ENCODE measurements around the gene EGFL6. TPM values are rescaled to one million over a fixed set of nuclear protein-coding genes. Genes with fewer than 3 reads are reported as not detected.

The EGFL6 gene
- total RNA-seq, 1 experiment from 2014 or later = not detected

DNA sequence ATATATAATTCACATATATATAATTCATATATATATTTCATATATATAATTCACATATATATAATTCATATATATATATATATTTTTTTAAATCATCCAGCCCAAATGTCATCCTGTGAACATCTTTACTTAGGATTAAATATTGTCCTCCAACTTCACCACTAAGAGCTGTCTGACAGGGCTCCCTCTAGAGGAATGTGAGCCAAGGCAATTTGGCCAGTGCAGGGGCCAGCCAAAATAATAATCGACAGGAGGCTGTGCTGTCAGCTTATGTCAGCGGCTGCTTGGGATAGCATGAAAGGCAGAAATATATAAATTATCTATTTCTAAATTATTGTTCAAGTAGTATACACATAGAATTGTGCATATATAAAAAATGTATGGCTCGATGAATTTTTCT is 29.5 kb downstream of the EGFL6 start:
- DNase-seq (ENCODE audit: unreplicated experiment) = peak; percentile 47
- no TSS peak for BruUV-seq (replicated peaks)
- intact Hi-C loops (cut with micrococcal nuclease) = no loop called here
- Mint-ChIP-seq H3K9me3 (ENCODE audit: unreplicated experiment) (no peaks in the 10 kb centered on the region), H3K27me3 (ENCODE audit: insufficient read depth, unreplicated experiment) (peaks cover 52% of the 10 kb centered on the region), H3K4me3 (ENCODE audit: unreplicated experiment) (no peak overlapping the region), H3K4me1 (ENCODE audit: insufficient read depth, unreplicated experiment) (no peaks in the 10 kb centered on the region), H3K27ac (ENCODE audit: low read depth, unreplicated experiment) (no peak overlapping the region), H3K36me3 (ENCODE audit: insufficient read depth, unreplicated experiment) (no peaks in the 10 kb centered on the region)
- POLR2A ChIA-PET = no interaction called here
- CTCF ChIA-PET = interaction anchor here (0.8 to 1.8 kb wide), 6 partner anchors 16 to 92 kb away, joined by 3 to 5 read pairs (median 4); no protein-coding TSS in a partner anchor
- TF ChIP-seq CTCF (IDR thresholded peaks at IDR 0.05; ENCODE audit: unreplicated experiment) = peak; percentile 27

DNA sequence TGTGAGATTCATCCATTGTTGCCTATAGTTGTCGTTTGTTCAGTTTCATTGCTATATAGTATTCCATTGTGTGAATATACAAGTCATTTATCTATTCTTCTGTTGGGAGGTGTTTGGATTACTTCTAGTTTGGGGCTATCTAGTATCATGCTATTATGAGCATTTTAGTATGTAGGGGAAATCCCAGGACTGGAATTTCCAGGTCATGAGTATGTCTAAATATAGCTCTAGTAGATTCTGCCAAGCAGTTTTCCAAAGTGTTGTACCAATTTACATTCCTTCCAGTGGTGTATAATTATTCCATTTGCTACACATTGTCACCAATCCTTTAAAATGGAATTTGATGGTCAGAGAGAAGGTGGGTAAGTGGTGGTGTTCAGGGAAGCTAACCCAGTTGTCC is 30.1 kb downstream of the EGFL6 start:
- DNase-seq (ENCODE audit: unreplicated experiment) = no peak
- intact Hi-C loops (cut with micrococcal nuclease) = no loop called here
- Mint-ChIP-seq H3K36me3 (ENCODE audit: insufficient read depth, unreplicated experiment) (no peaks in the 10 kb centered on the region), H3K4me3 (ENCODE audit: unreplicated experiment) (no peak overlapping the region), H3K4me1 (ENCODE audit: insufficient read depth, unreplicated experiment) (no peaks in the 10 kb centered on the region), H3K27ac (ENCODE audit: low read depth, unreplicated experiment) (no peak overlapping the region), H3K27me3 (ENCODE audit: insufficient read depth, unreplicated experiment) (peaks cover 46% of the 10 kb centered on the region), H3K9me3 (ENCODE audit: unreplicated experiment) (no peaks in the 10 kb centered on the region)
- CTCF ChIA-PET = interaction anchor here (0.6 to 1.8 kb wide), 9 partner anchors 11 to 1737 kb away, joined by 3 to 5 read pairs (median 4); no protein-coding TSS in a partner anchor
- POLR2A ChIA-PET = no interaction called here
- TF ChIP-seq CTCF (IDR thresholded peaks at IDR 0.05; ENCODE audit: unreplicated experiment) = no peak
- BruUV-seq (replicated peaks) = no TSS peak

DNA sequence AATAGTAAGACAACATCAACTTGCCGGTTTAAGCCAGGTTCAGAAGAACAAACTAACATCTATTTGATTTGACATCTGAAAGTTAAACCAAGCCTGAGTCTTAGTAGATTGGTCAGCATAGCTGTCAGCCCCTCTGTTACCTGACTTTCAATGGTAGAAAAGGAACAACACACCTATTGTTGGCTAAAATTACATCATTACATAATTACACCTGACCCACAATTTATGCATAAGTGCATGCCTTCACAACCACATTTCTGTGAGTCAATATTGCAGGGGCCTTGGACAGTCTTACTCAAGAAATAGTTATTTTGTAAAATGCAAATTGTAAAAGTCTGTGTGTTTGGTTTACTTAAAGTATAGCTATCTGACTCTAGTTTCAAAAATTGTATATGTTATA is 36.2 kb downstream of the EGFL6 start:
- Mint-ChIP-seq H3K27ac (ENCODE audit: low read depth, unreplicated experiment) (no peak overlapping the region), H3K4me3 (ENCODE audit: unreplicated experiment) (no peak overlapping the region), H3K27me3 (ENCODE audit: insufficient read depth, unreplicated experiment) (peaks cover 71% of the 10 kb centered on the region), H3K36me3 (ENCODE audit: insufficient read depth, unreplicated experiment) (no peaks in the 10 kb centered on the region), H3K9me3 (ENCODE audit: unreplicated experiment) (no peaks in the 10 kb centered on the region), H3K4me1 (ENCODE audit: insufficient read depth, unreplicated experiment) (no peaks in the 10 kb centered on the region)
- POLR2A ChIA-PET = interaction anchor here (0.6 to 1.1 kb wide), 2 partner anchors 13 to 732 kb away, joined by 3 read pairs; no protein-coding TSS in a partner anchor
- CTCF ChIA-PET = interaction anchor here (0.6 to 2.1 kb wide), 3 partner anchors 18 to 99 kb away, joined by 3 to 5 read pairs (median 3); no protein-coding TSS in a partner anchor
- intact Hi-C loops (cut with micrococcal nuclease) = no loop called here
- BruUV-seq (replicated peaks) = no TSS peak
- DNase-seq (ENCODE audit: unreplicated experiment) = no peak
- no peak for TF ChIP-seq CTCF (IDR thresholded peaks at IDR 0.05; ENCODE audit: unreplicated experiment)

GRCh38 chrX:13607331-13607995 is 38.1 kb downstream of the EGFL6 start:
- peak; percentile 41 for DNase-seq (ENCODE audit: unreplicated experiment)
- TF ChIP-seq CTCF (IDR thresholded peaks at IDR 0.05; ENCODE audit: unreplicated experiment) = no peak
- no peak overlapping the region for H3K4me3 Mint-ChIP-seq (ENCODE audit: unreplicated experiment)
- no TSS peak for BruUV-seq (replicated peaks)
- peaks cover 61% of the 10 kb centered on the region for H3K27me3 Mint-ChIP-seq (ENCODE audit: insufficient read depth, unreplicated experiment)
- H3K9me3 Mint-ChIP-seq (ENCODE audit: unreplicated experiment) = no peaks in the 10 kb centered on the region
- intact Hi-C loops (cut with micrococcal nuclease) = no loop called here
- no peaks in the 10 kb centered on the region for H3K36me3 Mint-ChIP-seq (ENCODE audit: insufficient read depth, unreplicated experiment)
- POLR2A ChIA-PET = interaction anchor here (1.7 kb wide), 1 partner anchor 81 kb away, joined by 7 read pairs; the partner anchor contains the start of gene RAB9A
- CTCF ChIA-PET = interaction anchor here (1.2 to 2.1 kb wide), 3 partner anchors 10 to 100 kb away, joined by 4 to 8 read pairs (median 5); no protein-coding TSS in a partner anchor
- no peak overlapping the region for H3K27ac Mint-ChIP-seq (ENCODE audit: low read depth, unreplicated experiment)
- H3K4me1 Mint-ChIP-seq (ENCODE audit: insufficient read depth, unreplicated experiment) = no peaks in the 10 kb centered on the region

Data from MCF 10A (cell line).